CD4-positive, alpha-beta T cell treated with Interleukin-15 for 4 hours (primary cell): Measurements from ENCODE around the gene MKNK2.

Experiments
- DNase-seq: peaks from one replicate; pipeline ENCODE4 v3.0.0-alpha.2; 2020; ENCODE audit warnings: low spot score

MKNK2 gene

GRCh38 chr19:2026770-2027169 lies 24.3 kb downstream of the MKNK2 start:
- no peak for DNase-seq

GRCh38 chr19:2022289-2022688 lies 28.8 kb downstream of the MKNK2 start:
- no peak for DNase-seq

DNA sequence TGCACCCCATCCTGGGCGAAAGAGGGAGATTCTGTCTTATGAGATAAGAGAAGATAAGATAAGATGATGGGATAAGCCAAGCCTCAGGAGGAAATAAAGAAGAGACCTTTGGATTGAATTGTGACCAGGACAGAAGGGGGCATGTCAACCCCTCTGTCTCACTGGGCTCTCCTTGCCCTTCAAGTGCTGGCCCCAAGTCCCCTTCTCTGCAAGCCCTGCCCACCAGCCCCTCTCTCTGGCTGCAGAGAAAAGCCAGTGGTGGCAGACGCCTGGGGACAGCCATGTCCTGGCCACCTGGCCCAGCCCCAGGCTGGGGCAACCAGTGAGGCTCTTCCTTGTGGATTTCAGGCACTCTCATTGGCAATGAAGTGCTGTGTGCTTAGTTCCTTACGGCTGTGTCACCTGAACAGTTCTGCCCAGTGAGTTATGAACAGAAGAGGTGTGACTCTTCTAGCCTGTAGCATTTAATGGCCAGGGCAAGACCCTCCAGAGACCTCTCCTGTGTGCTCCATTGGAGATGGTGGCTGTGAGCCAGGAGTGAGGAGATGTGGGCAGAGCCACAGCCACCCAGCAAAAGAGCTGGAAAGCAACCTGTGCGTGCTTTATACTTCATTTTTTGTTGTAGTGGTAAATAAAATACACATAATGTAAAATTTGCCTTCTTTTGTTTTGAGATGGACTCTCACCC lies 29.4 kb downstream of the MKNK2 start:
- DNase-seq: no peak

DNA sequence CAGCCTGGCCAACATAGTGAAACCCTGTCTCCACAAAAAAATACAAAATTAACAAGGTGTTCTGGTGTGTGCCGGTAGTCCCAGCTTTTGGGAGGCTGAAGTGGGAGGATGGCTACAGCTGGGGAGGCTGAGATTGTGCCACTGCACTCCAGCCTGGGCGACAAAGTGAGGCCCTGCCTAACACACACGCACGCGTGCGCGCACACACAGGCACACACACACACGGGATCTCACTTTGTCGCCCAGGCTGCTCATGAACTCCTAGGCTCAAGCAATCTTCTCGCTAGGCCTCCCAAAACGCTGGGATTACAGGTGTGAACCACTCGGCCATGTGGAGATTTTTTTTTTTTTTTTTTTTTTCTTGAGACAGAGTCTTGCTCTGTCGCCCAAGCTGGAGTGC lies 32.3 kb downstream of the MKNK2 start:
- no peak for DNase-seq

DNA sequence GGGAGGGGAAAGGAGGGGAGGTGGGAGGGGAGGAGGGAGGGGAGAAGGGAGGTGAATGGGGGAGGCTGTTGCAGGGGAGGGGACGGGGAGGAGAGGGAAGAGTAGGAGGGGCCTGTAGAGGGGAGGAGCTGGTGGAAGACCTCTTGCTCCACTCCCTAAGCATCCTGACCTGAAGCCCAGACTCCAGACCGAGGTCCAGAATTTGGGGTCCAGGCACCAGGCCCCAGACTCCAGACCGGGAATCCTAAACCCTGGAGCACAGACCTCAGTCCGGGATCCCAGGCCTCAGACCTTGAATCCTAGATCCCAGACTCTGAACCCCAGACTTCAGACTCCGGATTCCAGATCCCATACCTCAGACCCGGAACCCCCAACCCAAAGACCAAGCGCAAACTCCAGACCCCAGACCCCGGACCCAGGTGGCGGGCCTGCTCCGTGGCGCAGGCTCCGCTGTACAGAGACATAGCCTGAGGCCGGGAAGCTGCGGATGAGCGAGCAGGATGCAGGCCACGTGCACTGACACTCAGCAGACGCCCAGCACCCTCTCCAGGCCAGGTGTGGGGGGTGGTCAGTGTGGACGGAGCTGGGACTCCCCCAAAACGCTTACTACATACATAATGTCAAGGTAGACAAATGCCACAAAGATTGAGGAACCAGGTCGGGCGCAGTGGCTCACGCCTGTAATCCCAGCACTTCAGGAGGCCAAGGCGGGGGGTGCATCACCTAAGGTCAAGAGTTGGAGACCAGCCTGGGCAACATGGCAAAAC lies 34.8 kb downstream of the MKNK2 start:
- peak; percentile 65 for DNase-seq

GRCh38 chr19:2015608-2015950 lies 35.5 kb downstream of the MKNK2 start, which contains the start of gene BTBD2:
Gene BTBD2 (minus strand): TSS chr19:2015714. CDS start chr19:2015703, 11 bp downstream.
- peak; percentile 56 for DNase-seq

DNA sequence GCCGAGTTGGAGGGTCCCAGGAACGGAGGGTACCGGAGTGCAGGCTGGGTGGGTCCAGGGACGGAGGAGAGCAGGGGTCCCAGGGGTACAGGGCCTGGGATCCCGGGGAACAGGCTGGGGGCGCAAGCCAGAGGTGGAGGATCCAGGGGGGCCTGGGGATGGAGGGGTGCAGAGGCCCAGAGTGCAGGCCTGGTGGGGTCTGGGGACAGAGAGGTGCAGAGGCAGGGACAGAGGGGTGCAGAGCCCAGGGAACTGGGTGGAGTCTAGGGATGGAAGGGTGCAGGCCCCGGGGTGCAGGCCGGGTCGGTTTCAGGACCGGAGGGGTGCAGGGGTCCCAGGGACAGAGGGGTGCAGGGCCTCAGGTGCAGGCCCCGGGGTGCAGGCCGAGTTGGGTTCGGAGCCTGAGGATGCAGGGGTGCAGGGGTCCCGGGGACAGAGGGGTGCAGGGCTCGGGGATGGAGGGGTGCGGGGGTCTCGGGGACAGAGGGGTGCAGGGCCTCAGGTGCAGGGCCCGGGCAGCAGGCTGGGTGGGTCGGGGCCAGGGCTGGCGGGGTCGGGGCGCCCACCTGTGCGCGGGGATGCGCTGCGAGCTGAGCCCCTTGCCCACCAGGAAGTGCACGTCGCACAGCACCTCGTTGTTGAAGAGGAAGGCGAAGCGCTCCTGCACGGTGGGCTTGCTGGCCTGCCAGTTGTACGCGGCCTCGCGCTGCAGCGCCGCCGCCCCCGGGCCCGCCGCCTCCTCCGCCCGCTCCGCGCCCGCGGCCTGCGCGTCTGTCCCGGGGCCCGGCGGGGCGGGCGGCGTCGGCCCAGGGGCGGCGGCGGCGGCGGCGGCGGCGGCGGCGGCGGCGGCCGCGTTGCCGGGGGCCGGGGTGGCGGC lies 36.1 kb downstream of the MKNK2 start:
- DNase-seq: no peak

DNA sequence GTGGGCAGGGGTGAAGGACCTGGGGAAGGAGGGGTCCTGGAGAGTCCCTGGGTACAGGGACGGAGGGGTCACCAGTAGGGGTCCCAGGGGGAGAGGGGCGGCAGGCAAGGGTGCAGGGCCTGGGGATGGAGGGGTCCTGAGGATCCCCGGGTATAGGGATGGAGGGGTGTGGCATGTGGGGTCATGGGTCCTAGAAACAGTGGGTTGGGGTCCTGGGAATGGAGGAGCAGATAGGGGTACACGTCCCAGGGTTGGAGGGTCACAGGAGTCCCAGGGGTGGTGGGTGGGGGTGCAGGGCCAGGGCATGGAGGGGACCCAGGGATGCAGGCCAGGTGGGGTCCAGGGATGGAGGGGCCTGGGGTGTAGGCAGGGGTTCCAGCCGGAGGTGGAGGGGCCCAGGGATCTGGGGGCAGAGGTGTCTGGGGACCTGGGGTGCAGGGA lies 36.9 kb downstream of the MKNK2 start:
- no peak for DNase-seq

- DNase-seq: no peak
Observed at GRCh38 chr19:2013683-2013961, 37.4 kb downstream of the MKNK2 start.

GRCh38 chr19:2012941-2013682 lies 37.9 kb downstream of the MKNK2 start:
- no peak for DNase-seq

DNA sequence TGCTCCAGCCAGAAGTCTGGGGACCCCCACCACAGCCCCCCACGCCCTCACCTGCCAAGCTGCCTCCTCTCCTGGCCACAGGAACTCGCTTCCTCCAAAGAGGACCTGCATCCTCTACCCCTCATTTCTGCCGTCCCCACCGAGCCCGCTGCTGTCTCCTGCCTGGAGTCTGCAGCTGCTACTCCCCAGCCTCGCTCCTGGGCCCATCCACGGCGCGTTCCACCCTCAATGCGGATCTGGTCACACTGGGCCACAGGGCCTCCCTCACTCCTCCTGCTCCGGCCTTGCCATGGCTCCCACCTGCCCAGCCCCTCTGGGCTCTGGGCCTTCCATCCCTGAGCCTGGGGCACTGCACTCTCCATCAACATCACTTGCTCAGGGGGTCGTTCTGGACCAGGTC lies 39.9 kb downstream of the MKNK2 start:
- DNase-seq: no peak

GRCh38 chr19:2010135-2010668 lies 40.8 kb downstream of the MKNK2 start:
- no peak for DNase-seq

- no peak for DNase-seq
Observed at GRCh38 chr19:2003874-2004273, 47.2 kb downstream of the MKNK2 start.

- DNase-seq: no peak
Observed at GRCh38 chr19:1999856-2000515, 51.1 kb downstream of the MKNK2 start.

GRCh38 chr19:1998712-1999708 lies 52.0 kb downstream of the MKNK2 start:
- DNase-seq: no peak

- no peak for DNase-seq
Observed at GRCh38 chr19:1997353-1998233, 53.5 kb downstream of the MKNK2 start.

GRCh38 chr19:1992759-1993260 lies 58.2 kb downstream of the MKNK2 start:
- no peak for DNase-seq

DNA sequence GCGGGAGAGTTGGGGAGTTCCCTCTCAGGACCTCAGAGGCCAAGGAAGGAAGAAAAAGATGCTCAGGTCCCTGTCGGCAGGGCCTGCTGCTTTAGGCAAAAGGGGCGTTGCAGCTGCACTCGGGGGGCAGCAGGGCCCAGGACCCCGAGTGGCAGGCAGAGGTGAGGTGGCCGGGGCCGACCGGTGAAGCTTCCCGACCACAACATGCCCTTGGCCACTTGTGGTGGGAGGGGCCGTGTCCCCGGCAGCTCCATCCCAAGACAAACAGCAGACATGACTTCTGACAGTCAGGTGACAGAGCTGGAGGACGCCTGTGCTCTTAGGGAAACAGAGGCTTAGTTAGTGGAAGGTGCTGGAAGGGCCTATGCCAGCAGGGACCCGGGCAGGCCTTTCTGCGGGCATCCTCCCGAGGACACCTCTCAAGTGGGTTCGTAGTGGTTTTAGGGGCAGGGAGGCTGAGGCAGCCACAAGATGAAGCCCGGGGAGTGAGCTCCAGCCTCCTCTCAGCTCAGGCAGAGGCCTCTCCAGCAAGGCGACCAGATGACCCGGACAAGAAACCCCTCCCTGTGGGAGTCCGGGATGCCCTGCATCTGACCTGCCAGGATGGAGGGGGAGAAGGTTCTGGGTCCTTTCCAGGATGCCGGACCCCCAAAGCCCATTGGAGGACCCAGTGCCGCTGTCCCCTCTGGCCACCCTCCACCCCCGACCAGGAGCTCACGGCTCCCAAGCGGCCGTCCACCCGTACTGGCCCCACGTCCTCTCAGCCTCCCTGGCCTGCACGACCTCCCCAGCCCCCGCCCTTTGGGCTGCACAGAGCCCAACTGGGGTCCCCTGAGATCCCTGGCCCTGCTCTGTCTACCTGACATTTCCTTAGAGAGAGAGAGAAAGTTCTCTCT lies 59.8 kb downstream of the MKNK2 start:
- no peak for DNase-seq
